GM12878 (cell line): Measurements from ENCODE around the gene PPP2R5D. TPM values are rescaled to one million over a fixed set of nuclear protein-coding genes. Genes with fewer than 3 reads are reported as not detected.

Experiments
- ATAC-seq: fragments of 200-7000 bp; cut with Tn5 transposase; 3 replicates; pipeline ENCODE4 v1.9.1; 2020; ENCODE audit warnings: mild to moderate bottlenecking, moderate library complexity
- BruUV-seq: library from RNA; stranded (reverse); fragments of 400-500 nt; replicated peaks from 2 replicates; lab custom pipeline; 2021; lab: Mats Ljungman, UMichigan
- CTCF ChIA-PET: fragments of 300-600 bp; sonication (Branson Sonifier 250); formaldehyde crosslinking; extraction: SDS; loops from one replicate; lab custom pipeline; 2021; ENCODE audit warnings: inconsistent platforms; lab: Yijun Ruan, JAX
- POLR2A ChIA-PET: fragments of 350-600 bp; formaldehyde crosslinking; extraction: SDS; loops from one replicate; lab custom pipeline; 2021; ENCODE audit warnings: inconsistent platforms; lab: Charles Lee
- RAD21 ChIA-PET: fragments of 300-600 bp; sonication (Branson Sonifier 250); formaldehyde crosslinking; loops from one replicate; lab custom pipeline; 2023; ENCODE audit warnings: antibody characterized with exemption; ENCODE audit not compliant: unreplicated experiment; lab: Charles Lee
- SMC1A ChIA-PET: fragments of 300-600 bp; sonication (Branson Sonifier 250); formaldehyde crosslinking; loops from one replicate; lab custom pipeline; 2023; ENCODE audit not compliant: unreplicated experiment, uncharacterized antibody; lab: Charles Lee
- DNase-seq: peaks from one replicate; pipeline ENCODE4 v3.0.0-alpha.2; 2011; ENCODE audit warnings: low read depth, low spot score
- FAIRE-seq: peaks from 3 replicates; lab custom pipeline; 2011; peaks lifted over from hg19 to GRCh38; lab: Jason Lieb, UNC
- H2AFZ ChIP-seq: 2 replicates; pipeline ENCODE4 v1.6.0; 2011; ENCODE audit warnings: low read depth, low read length, control low read depth; ENCODE audit not compliant: control insufficient read depth
- H3K27ac ChIP-seq: 2 replicates; pipeline ENCODE4 v1.5.1; 2011; ENCODE audit warnings: control low read depth; ENCODE audit not compliant: control insufficient read depth, insufficient read depth
- H3K27me3 ChIP-seq, 2 experiments: replicated peaks in 1 of 2; 2 replicates each; pipeline versions ENCODE4 v1.6.0 to v1.6.1; 2011; ENCODE audit warnings: low read length in 1 of 2; ENCODE audit not compliant: control insufficient read depth in 2 of 2, insufficient read depth in 2 of 2
- H3K36me3 ChIP-seq, 2 experiments: 2 replicates each; pipeline ENCODE4 v1.5.1; 2011; ENCODE audit warnings: low read length in 1 of 2; ENCODE audit not compliant: control insufficient read depth in 2 of 2, insufficient read depth in 2 of 2
- H3K4me1 ChIP-seq: 2 replicates; pipeline ENCODE4 v1.6.1; 2011; ENCODE audit warnings: mild to moderate bottlenecking, low read length, moderate library complexity, mixed read lengths; ENCODE audit not compliant: control insufficient read depth, insufficient read depth
- H3K4me2 ChIP-seq: 2 replicates; pipeline ENCODE4 v1.6.0; 2011; ENCODE audit warnings: control low read depth; ENCODE audit not compliant: control insufficient read depth, insufficient read depth
- H3K4me3 ChIP-seq: fragments of 200-600 bp; sonication (generic); 2 replicates; pipeline ENCODE4 v1.5.1; 2016
- H3K79me2 ChIP-seq: 2 replicates; pipeline ENCODE4 v1.6.0; 2011; ENCODE audit warnings: low read length; ENCODE audit not compliant: control insufficient read depth, insufficient read depth
- H3K9ac ChIP-seq: 2 replicates; pipeline ENCODE4 v1.8.0; 2011; ENCODE audit warnings: low read length, control low read depth, mixed read lengths; ENCODE audit not compliant: control insufficient read depth, insufficient read depth
- H3K9me3 ChIP-seq: replicated peaks from 3 replicates; pipeline ENCODE4 v1.5.1; 2011; ENCODE audit warnings: mild to moderate bottlenecking, low read length; ENCODE audit not compliant: control insufficient read depth, insufficient read depth
- H4K20me1 ChIP-seq: 2 replicates; pipeline ENCODE4 v1.6.0; 2011; ENCODE audit not compliant: control insufficient read depth, insufficient read depth
- BACH1 ChIP-seq: fragments of 450-650 bp; IDR thresholded peaks from 2 replicates; pipeline ENCODE4 v1.6.1; 2017; ENCODE audit warnings: mild to moderate bottlenecking, borderline replicate concordance
- EP300 ChIP-seq, 2 experiments: fragments of 150-350 bp in 1 of 2; IDR thresholded peaks; 2 replicates each; pipeline ENCODE4 v1.6.1; 2011 to 2012; ENCODE audit warnings: low read depth in 2 of 2, low read length in 2 of 2, borderline replicate concordance in 1 of 2, improper control_type of control experiment in 1 of 2, inconsistent platforms in 1 of 2; ENCODE audit not compliant: control insufficient read depth in 1 of 2
- GATAD2B ChIP-seq: fragments of 450-650 bp; conservative IDR thresholded peaks from 2 replicates; pipeline ENCODE4 v1.6.1; 2017; ENCODE audit warnings: low read depth, mild to moderate bottlenecking, moderate library complexity
- PBX3 ChIP-seq: IDR thresholded peaks from 2 replicates; pipeline ENCODE4 v1.6.1; 2011; ENCODE audit warnings: mild to moderate bottlenecking, low read depth, low read length, moderate library complexity; ENCODE audit not compliant: insufficient replicate concordance
- SMARCA5 ChIP-seq: fragments of 450-650 bp; IDR thresholded peaks from 2 replicates; pipeline ENCODE4 v1.6.1; 2017; ENCODE audit warnings: mild to moderate bottlenecking
- ZNF592 ChIP-seq: fragments of 450-650 bp; IDR thresholded peaks from 2 replicates; pipeline ENCODE4 v1.6.1; 2017; ENCODE audit warnings: mild to moderate bottlenecking, moderate library complexity
- WGBS: methylation state at CpG from one replicate; pipeline ENCODE4 v1.1.6; 2016; ENCODE audit warnings: low lambda C conversion rate; ENCODE audit not compliant: insufficient replicate concordance, insufficient coverage; ENCODE audit errors: missing lambda C conversion rate; 5-methylcytosine and 5-hydroxymethylcytosine counted together
- in situ Hi-C: fragments of 300-500 bp; cut with MboI; formaldehyde crosslinking; loops from 9 replicates; pipeline ENCODE4 v1.14.3; 2018; ENCODE audit warnings: mixed read lengths
- intact Hi-C: fragments of 100-400 bp; cut with micrococcal nuclease; formaldehyde crosslinking; loops from one replicate; pipeline ENCODE4 v1.14.2; 2022; ENCODE audit not compliant: unreplicated experiment
- polyA plus RNA-seq, 11 experiments: library from polyadenylated mRNA; depleted of rRNA in 4 of 11; unstranded in 6 of 11; stranded (reverse) in 5 of 11; fragments of >200 nt; fragmentation: Nextera tagmentation in 4 of 11; fragmentation: Illumina TruSeq in 1 of 11; extraction: Ambion mirVana in 4 of 11; extraction: Trizol in 1 of 11; gene quantifications; 1 replicate in 1 of 11; 2 replicates in 10 of 11; pipeline versions ENCODE4 v1.2.1 to v1.2.3, GENCODE V29; 2011 to 2016; ENCODE audit warnings: inconsistent platforms in 2 of 11, missing spikeins in 2 of 11, low read depth in 1 of 11
- total RNA-seq, 4 experiments: library from RNA; depleted of rRNA in 3 of 4; stranded (reverse); fragments of >200 nt in 3 of 4; fragmentation: Illumina TruSeq in 1 of 4; extraction: Trizol in 1 of 4; gene quantifications; 2 replicates each; pipeline versions ENCODE4 v1.2.1 to v1.2.3, GENCODE V29; 2013 to 2021

Gene PPP2R5D
- total and polyA plus RNA-seq, 10 of the 15 experiments (the other 5 are each of a cell fraction or from before 2014, with no cell fraction given): 1.5 to 59.0 (median 32.0) TPM

GRCh38 chr6:42984924-42985475 lies 630 bp downstream of the PPP2R5D start:
- ChIA-PET SMC1A (interaction anchor here (0.7 to 1.9 kb wide), 8 partner anchors 7 to 644 kb away, joined by 3 to 12 read pairs (median 4); partner anchors contain the start of genes CNPY3 and GTPBP2), POLR2A (interaction anchor here (0.7 to 2.5 kb wide), 12 partner anchors 10 to 94 kb away, joined by 3 to 32 read pairs (median 6); partner anchors contain the start of genes CNPY3, KLC4, KLHDC3 and MEA1), CTCF (interaction anchor here (0.6 to 1.9 kb wide), 4 partner anchors 20 to 130 kb away, joined by 3 to 14 read pairs (median 5); no protein-coding TSS in a partner anchor), RAD21 (interaction anchor here (1.1 to 2.2 kb wide), 3 partner anchors 31 to 84 kb away, joined by 6 to 31 read pairs (median 9); partner anchors contain the start of gene CNPY3)
- BruUV-seq: TSS peak; percentile 51
- Histone ChIP-seq H2AFZ (peak overlapping the region; percentile 82), H3K9me3 (no peaks in the 10 kb centered on the region), H4K20me1 (no peaks in the 10 kb centered on the region), H3K27me3 (no peaks in the 10 kb centered on the region), H3K79me2 (peaks cover 14% of the 10 kb centered on the region), H3K4me1 (peaks cover 17% of the 10 kb centered on the region), H3K9ac (peak overlapping the region; percentile 84), H3K4me2 (peak overlapping the region; percentile 100), H3K4me3 (peak overlapping the region; percentile 98), H3K27ac (peak overlapping the region; percentile 79), H3K36me3 (peaks cover 2 to 6% of the 10 kb centered on the region in 2 experiments; a peak in 2 of 4 replicates)
- no peak for DNase-seq
- no peak for TF ChIP-seq ZNF592
- TF ChIP-seq BACH1: no peak
- no peak for TF ChIP-seq SMARCA5
- TF ChIP-seq PBX3: no peak
- no peak for TF ChIP-seq GATAD2B
- no peak for TF ChIP-seq EP300 (IDR thresholded peaks at IDR 0.05; ENCODE audit: borderline replicate concordance in 1 of 2, control insufficient read depth in 1 of 2, low read depth in 2 of 2, low read length in 2 of 2)
- ATAC-seq: peak; percentile 11
- 9% methylated on average over 8 of the region's 13 CpGs for WGBS
- intact Hi-C loops (loop anchor here (2.0 kb wide), 1 partner anchor 54 kb away; no protein-coding TSS in a partner anchor), in situ Hi-C loops (no loop called here)
- peak; percentile 44 for FAIRE-seq
